ENCODE measurements around the gene TBC1D9B.
"Not testable (repeated sequence)": the region's sequence is repeated elsewhere in the genome, so short reads cannot be mapped to it uniquely, and the experiment has no call there.

TBC1D9B gene

GRCh38 chr5:179840321-179840720, 67.4 kb downstream of the TBC1D9B start:
- DNase-seq (ENCODE audit: low read depth in 3 of 3, low spot score in 1 of 3): no peak

DNA sequence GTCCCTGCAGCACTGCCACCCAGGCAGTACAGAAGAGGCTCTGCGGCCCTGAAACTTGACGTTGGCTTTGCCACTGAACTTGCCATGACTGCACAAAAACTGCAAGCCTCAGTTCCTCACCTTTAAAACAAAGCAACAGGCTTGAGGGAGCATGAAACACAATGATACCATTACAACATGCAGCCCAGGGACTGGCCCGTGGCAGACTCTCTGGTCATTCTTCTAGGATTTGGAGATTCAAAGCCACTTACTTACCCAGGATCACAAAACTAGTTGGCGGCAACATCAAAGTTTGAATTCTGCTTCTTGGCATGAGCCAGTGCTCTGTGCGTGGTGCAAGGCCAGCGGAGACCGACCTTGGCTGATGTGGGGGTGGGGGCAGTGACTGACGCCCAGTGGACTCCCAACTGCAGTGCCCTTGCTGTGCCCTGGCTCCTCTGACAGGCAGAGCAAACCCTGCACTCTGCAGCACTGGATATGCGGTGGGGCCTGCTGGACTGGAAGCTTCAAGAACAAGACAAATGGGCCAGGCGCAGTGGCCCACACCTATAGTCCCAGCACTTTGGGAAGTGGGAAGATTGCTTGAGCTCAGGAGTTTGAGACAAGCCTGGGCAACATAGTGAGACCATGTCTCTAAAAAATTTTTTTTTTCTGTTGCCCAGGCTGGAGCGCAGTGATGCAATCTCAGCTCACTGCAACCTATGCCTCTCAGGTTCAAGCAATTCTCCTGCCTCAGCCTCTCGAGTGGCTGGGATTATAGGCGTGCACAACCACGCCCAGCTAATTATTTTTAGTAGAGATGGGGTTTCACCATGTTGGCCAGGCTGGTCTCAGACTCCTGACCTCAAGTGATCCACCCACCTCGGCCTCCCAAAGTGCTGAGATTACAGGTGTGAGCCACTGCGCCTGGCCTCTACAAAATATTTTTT, 68.1 kb downstream of the TBC1D9B start:
- no peak for DNase-seq (ENCODE audit: low read depth in 3 of 3, low spot score in 1 of 3)

- no peak for DNase-seq (ENCODE audit: low read depth in 3 of 3, low spot score in 1 of 3)
Measured at GRCh38 chr5:179837076-179838011, 70.4 kb downstream of the TBC1D9B start.

- DNase-seq (ENCODE audit: low read depth in 3 of 3, low spot score in 1 of 3): peak in 1 of 3 donors; percentile 28
Measured at GRCh38 chr5:179836225-179837019, 71.3 kb downstream of the TBC1D9B start.

DNA sequence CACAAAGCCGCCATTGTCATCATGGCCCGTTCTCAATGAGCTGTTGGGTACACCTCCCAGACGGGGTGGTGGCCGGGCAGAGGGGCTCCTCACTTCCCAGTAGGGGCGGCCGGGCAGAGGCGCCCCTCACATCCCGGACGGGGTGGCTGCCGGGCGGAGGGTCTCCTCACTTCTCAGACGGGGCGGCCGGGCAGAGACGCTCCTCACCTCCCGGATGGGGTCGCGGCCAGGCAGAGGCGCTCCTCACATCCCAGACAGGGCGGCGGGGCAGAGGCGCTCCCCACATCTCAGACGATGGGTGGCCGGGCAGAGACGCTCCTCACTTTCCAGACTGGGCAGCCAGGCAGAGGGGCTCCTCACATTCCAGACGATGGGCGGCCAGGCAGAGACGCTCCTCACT, 72.8 kb downstream of the TBC1D9B start:
- DNase-seq (ENCODE audit: low read depth in 3 of 3, low spot score in 1 of 3): not testable (repeated sequence)

- no peak for DNase-seq (ENCODE audit: low read depth in 3 of 3, low spot score in 1 of 3)
Measured at GRCh38 chr5:179834120-179834519, 73.6 kb downstream of the TBC1D9B start.

GRCh38 chr5:179833709-179834070, 74.0 kb downstream of the TBC1D9B start:
- no peak for DNase-seq (ENCODE audit: low read depth in 3 of 3, low spot score in 1 of 3)

GRCh38 chr5:179833056-179833708, 74.5 kb downstream of the TBC1D9B start:
- DNase-seq (ENCODE audit: low read depth in 3 of 3, low spot score in 1 of 3): no peak

DNA sequence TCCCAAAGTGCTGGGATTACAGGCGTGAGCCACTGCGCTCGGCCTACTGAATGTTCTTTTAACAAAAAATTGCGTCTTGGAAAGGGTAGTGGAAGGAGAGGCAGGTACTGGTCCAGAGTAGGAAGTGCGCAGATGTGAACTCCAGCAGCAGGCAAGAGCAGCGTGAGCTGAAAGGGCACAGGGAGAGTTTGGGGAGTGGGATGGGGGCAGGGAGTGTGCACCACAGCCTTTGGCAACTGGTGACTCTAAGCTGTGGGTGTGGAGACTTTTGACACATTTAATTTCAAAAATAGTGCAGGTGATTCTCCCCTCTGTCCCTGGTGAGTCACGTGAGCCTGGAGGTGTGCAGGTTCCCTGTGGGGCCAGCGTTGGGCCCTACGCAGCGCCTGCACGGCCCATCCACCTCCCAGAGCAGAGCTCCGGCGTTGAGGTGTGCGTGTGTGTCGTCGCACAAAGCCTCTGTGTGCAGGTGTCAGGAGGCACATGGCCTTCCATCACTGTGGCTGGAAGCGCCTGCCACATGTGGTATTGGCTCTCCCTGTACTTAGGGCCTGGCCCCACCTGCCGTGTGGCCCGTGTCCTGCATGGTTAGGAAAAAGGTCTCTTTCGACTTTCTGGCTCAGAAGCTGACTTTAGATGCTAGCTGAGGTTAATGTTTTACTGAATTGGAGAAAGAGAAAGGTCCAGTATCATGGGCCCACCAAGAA, 75.5 kb downstream of the TBC1D9B start:
- DNase-seq (ENCODE audit: low read depth in 3 of 3, low spot score in 1 of 3): no peak

DNA sequence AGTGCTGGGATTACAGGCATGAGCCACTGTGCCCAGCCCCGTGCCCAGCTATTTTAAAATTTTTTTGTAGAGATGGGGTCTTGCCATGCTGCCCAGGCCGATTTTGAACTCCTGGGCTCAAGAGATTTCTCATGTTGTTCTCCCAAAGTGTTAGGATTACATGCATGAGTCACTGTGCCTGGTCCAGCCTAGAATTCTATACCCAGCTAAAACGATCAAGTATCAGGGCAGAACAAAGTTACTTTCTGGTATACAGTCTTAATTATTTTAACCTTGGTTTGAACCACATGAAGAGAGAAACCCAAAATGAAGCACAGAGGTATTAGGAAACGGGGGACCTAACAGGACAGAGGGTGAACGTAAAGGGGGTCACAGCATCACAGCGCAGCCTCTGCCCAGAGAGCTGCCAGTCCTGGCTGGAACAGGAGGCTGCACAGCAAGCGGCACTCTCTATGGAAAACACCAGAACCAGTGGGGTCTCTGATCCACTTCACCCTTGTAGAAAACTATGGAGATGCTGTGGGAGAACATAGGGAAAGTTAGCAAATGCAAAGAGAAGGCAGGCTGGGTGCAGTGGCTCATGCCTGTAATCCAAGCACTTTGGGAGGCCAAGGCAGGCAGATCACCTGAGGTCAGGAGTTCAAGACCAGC, 76.8 kb downstream of the TBC1D9B start:
- no peak for DNase-seq (ENCODE audit: low read depth in 3 of 3, low spot score in 1 of 3)

GRCh38 chr5:179829732-179830435, 77.8 kb downstream of the TBC1D9B start:
- no peak for DNase-seq (ENCODE audit: low read depth in 3 of 3, low spot score in 1 of 3)

DNA sequence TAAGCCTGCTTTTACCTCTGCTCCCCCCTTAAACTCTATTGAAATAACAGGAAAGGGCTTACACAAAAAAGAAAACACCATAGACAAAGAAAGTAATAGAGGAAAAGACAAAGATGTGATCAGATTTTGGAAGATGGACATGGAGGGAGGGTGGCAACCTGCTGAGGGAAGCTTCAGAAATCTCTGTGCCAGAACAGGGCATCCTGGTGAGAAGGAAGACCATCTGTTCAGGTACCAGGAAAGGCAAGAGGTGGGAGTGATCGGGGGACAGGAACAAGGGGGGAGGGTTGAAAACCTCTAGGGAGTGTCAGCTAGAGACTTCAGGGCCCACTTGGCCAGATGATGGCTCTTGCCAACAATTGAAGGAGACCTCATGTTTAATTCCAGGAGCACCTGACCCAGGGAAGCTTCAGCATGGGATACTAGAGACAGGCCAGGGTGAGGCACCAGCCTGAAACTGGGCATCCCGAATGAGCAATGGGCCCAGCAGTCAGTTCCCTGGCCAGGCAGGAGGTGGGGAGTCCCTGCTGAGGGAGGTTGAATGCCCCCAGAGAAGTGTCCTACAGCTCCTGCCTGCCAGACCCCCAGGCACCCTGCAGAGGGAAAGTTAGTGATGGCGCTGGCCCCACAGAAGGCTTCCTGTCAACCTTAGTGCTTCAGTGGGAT, 78.8 kb downstream of the TBC1D9B start:
- no peak for DNase-seq (ENCODE audit: low read depth in 3 of 3, low spot score in 1 of 3)

DNA sequence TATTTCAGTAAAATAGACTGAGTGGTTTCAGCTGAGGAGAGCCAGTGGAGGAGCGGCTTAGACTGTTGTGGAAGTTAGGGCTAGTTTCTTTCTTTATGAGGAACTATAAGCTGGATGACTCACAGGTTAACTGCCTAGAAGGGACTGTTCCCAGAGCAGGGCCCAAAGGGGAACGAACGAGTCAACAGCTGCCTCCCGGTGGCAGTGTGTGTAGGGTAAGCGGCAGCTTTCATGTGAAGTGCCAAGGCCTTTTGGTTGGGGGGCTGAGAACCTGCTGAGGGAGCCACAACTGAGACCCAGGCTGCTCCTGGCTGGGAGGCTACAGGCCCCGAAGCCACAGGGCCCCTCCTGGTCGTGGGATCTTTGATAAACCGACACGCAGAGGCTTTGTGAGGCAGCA, 80.0 kb downstream of the TBC1D9B start:
- DNase-seq (ENCODE audit: low read depth in 3 of 3, low spot score in 1 of 3): no peak

GRCh38 chr5:179825655-179826182, 82.0 kb downstream of the TBC1D9B start:
- DNase-seq (ENCODE audit: low read depth in 3 of 3, low spot score in 1 of 3): no peak

GRCh38 chr5:179824745-179825112, 83.0 kb downstream of the TBC1D9B start:
- no peak for DNase-seq (ENCODE audit: low read depth in 3 of 3, low spot score in 1 of 3)

DNA sequence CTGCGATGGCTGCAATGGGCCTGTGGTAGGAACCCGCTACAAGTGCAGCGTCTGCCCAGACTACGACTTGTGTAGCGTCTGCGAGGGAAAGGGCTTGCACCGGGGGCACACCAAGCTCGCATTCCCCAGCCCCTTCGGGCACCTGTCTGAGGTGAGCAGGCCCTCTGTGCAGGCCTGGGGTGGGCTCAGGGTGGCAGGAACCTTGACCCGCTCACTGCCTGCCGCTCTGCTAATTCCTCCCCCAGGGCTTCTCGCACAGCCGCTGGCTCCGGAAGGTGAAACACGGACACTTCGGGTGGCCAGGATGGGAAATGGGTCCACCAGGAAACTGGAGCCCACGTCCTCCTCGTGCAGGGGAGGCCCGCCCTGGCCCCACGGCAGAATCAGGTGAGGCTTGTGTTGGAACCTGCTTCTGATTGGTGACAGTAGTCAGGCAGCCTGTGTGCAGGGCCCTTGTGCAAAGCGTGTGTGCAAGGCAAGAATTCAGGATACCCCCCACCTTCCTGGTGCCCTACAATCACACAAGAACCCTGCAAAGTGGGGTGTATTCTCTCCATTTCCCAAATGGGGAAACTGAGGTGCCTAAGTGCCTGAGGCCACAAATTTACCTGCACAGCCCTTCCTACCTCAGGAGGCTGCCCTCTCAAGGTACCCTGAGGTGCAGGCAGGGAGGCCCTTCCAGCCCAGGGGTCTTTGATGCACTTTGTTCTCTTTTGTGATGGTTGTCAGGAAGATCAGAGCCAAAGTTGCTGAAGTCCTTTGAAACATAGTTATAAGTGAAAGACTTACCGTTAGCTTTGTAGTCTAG, 83.6 kb downstream of the TBC1D9B start:
- no peak for DNase-seq (ENCODE audit: low read depth in 3 of 3, low spot score in 1 of 3)

GRCh38 chr5:179822444-179822990, 85.2 kb downstream of the TBC1D9B start:
- no peak for DNase-seq (ENCODE audit: low read depth in 3 of 3, low spot score in 1 of 3)

Data from stimulated activated CD4-positive, alpha-beta T cell treated with anti-CD3 and anti-CD28 coated beads, TNF-alpha, amount 100 ng/mL, for 1 hour (primary cell).